MCF 10A (cell line): ENCODE results near the gene TSTD1. TPM values are rescaled to one million over a fixed set of nuclear protein-coding genes. Genes with fewer than 3 reads are reported as not detected.
A peak's percentile ranks its signal among the peaks of the same experiment; 100 is the strongest.
"Not testable (repeated sequence)": the region's sequence is repeated elsewhere in the genome, so short reads cannot be mapped to it uniquely, and the experiment has no call there.

Source experiments
- BruUV-seq: library from RNA; stranded (reverse); fragments of 400-500 nt; replicated peaks from 2 replicates; lab custom pipeline; 2021; lab: Mats Ljungman, UMichigan
- CTCF ChIA-PET: fragments of 300-600 bp; sonication (Branson Sonifier 250); formaldehyde crosslinking; extraction: SDS; loops from one replicate; lab custom pipeline; 2021; ENCODE audit warnings: antibody characterized with exemption, inconsistent platforms; lab: Yijun Ruan, JAX
- POLR2A ChIA-PET: fragments of 300-600, 350-650 bp; sonication (Branson Sonifier 250); formaldehyde crosslinking; extraction: SDS; loops from one replicate; lab custom pipeline; 2020; ENCODE audit warnings: antibody characterized with exemption, inconsistent platforms; lab: Yijun Ruan, JAX
- DNase-seq: peaks from one replicate; pipeline ENCODE4 v3.0.0-alpha.2; 2018; ENCODE audit not compliant: unreplicated experiment
- H3K27ac Mint-ChIP-seq: one replicate; pipeline ENCODE4 v1.8.0; 2022; ENCODE audit warnings: mild to moderate bottlenecking, low read depth, mixed read lengths; ENCODE audit not compliant: unreplicated experiment
- H3K27me3 Mint-ChIP-seq: one replicate; pipeline ENCODE4 v1.8.0; 2022; ENCODE audit warnings: mixed read lengths; ENCODE audit not compliant: insufficient read depth, unreplicated experiment
- H3K36me3 Mint-ChIP-seq: one replicate; pipeline ENCODE4 v1.8.0; 2022; ENCODE audit warnings: mild to moderate bottlenecking, moderate library complexity, mixed read lengths; ENCODE audit not compliant: insufficient read depth, unreplicated experiment
- H3K4me1 Mint-ChIP-seq: one replicate; pipeline ENCODE4 v1.8.0; 2022; ENCODE audit warnings: mixed read lengths; ENCODE audit not compliant: insufficient read depth, unreplicated experiment
- H3K4me3 Mint-ChIP-seq: one replicate; pipeline ENCODE4 v1.8.0; 2022; ENCODE audit warnings: mild to moderate bottlenecking, moderate library complexity, mixed read lengths; ENCODE audit not compliant: unreplicated experiment
- H3K9me3 Mint-ChIP-seq: one replicate; pipeline ENCODE4 v1.8.0; 2022; ENCODE audit warnings: mixed read lengths; ENCODE audit not compliant: unreplicated experiment
- CTCF ChIP-seq: fragments of 200-600 bp; IDR thresholded peaks from one replicate; pipeline ENCODE4 v1.8.0; 2022; ENCODE audit warnings: antibody characterized with exemption, mild to moderate bottlenecking; ENCODE audit not compliant: unreplicated experiment
- intact Hi-C: fragments of 100-400 bp; cut with micrococcal nuclease; formaldehyde crosslinking; loops from 2 replicates; pipeline ENCODE4 v1.14.1; 2022
- total RNA-seq: library from RNA; stranded (reverse); gene quantifications from 2 replicates; pipeline ENCODE4 v1.2.3, GENCODE V29; 2022

TSTD1 gene
- total RNA-seq, 1 experiment from 2014 or later = 35.2 TPM

GRCh38 chr1:161021165-161021969 is 17.4 kb downstream of the TSTD1 start:
- intact Hi-C loops = loop anchor here (2.0 kb wide), 1 partner anchor 25 kb away; no protein-coding TSS in a partner anchor
- H3K4me1 Mint-ChIP-seq = peaks cover 47% of the 10 kb centered on the region
- BruUV-seq = TSS peak; percentile 71
- no peak for TF ChIP-seq CTCF
- H3K4me3 Mint-ChIP-seq = peak overlapping the region; percentile 80
- POLR2A ChIA-PET = interaction anchor here (0.6 to 5.9 kb wide), 61 partner anchors 11 to 1772 kb away, joined by 3 to 371 read pairs (median 6); partner anchors contain the start of genes B4GALT3, DCAF8, DEDD and DUSP12
- H3K36me3 Mint-ChIP-seq = no peaks in the 10 kb centered on the region
- peak overlapping the region; percentile 94 for H3K27ac Mint-ChIP-seq
- DNase-seq = peak; percentile 99
- CTCF ChIA-PET = interaction anchor here (0.6 to 5.7 kb wide), 22 partner anchors 9 to 340 kb away, joined by 3 to 58 read pairs (median 4); partner anchors contain the start of genes KLHDC9, NR1I3 and USF1
- H3K9me3 Mint-ChIP-seq = peaks cover 8% of the 10 kb centered on the region
- H3K27me3 Mint-ChIP-seq = no peaks in the 10 kb centered on the region

GRCh38 chr1:161020509-161021164 is 18.1 kb downstream of the TSTD1 start, which contains the start of gene F11R:
Gene F11R, minus strand, starts transcription at chr1:161021152. Its CDS starts 79 bp downstream, at chr1:161021073.
- ChIA-PET POLR2A (interaction anchor here (0.5 to 5.9 kb wide), 66 partner anchors 10 to 1771 kb away, joined by 3 to 371 read pairs (median 5); partner anchors contain the start of genes B4GALT3, DEDD, DUSP12 and ITLN2), CTCF (interaction anchor here (0.6 to 5.7 kb wide), 13 partner anchors 8 to 340 kb away, joined by 3 to 58 read pairs (median 6); partner anchors contain the start of genes KLHDC9 and USF1)
- no peaks in the 10 kb centered on the region for H3K36me3 Mint-ChIP-seq
- peak within 1 kb of the TSS; percentile 80 for H3K4me3 Mint-ChIP-seq
- DNase-seq = peak; percentile 85
- H3K4me1 Mint-ChIP-seq = peaks cover 48% of the 10 kb centered on the region
- H3K27me3 Mint-ChIP-seq = no peaks in the 10 kb centered on the region
- intact Hi-C loops = loop anchor here (2.0 kb wide), 1 partner anchor 24 kb away; no protein-coding TSS in a partner anchor
- peak; percentile 21 for TF ChIP-seq CTCF
- H3K27ac Mint-ChIP-seq = peak within 1 kb of the TSS; percentile 94
- BruUV-seq = TSS peak; percentile 56
- H3K9me3 Mint-ChIP-seq = peaks cover 8% of the 10 kb centered on the region

- no peak for TF ChIP-seq CTCF
- no peaks in the 10 kb centered on the region for H3K36me3 Mint-ChIP-seq
- intact Hi-C loops = loop anchor here (2.0 kb wide), 1 partner anchor 23 kb away; no protein-coding TSS in a partner anchor
- no peaks in the 10 kb centered on the region for H3K27me3 Mint-ChIP-seq
- peaks cover 8% of the 10 kb centered on the region for H3K9me3 Mint-ChIP-seq
- H3K4me3 Mint-ChIP-seq = peak overlapping the region; percentile 80
- ChIA-PET POLR2A (interaction anchor here (0.5 to 5.9 kb wide), 56 partner anchors 9 to 1121 kb away, joined by 3 to 371 read pairs (median 7); partner anchors contain the start of genes B4GALT3, DEDD, DUSP12 and ITLN2), CTCF (interaction anchor here (1.2 to 5.7 kb wide), 11 partner anchors 7 to 78 kb away, joined by 3 to 58 read pairs (median 11); partner anchors contain the start of genes KLHDC9 and USF1)
- peaks cover 48% of the 10 kb centered on the region for H3K4me1 Mint-ChIP-seq
- BruUV-seq = no TSS peak
- peak; percentile 87 for DNase-seq
- H3K27ac Mint-ChIP-seq = peak overlapping the region; percentile 94
These were observed 18.8 kb downstream of the TSTD1 start for GRCh38 chr1:161019751-161020495.

- H3K27me3 Mint-ChIP-seq, H3K36me3 Mint-ChIP-seq, BruUV-seq, H3K9me3 Mint-ChIP-seq, DNase-seq, intact Hi-C loops: not testable (repeated sequence)
- peaks cover 50% of the 10 kb centered on the region for H3K4me1 Mint-ChIP-seq
- POLR2A ChIA-PET = interaction anchor here (0.7 to 5.9 kb wide), 14 partner anchors 9 to 1232 kb away, joined by 3 to 371 read pairs (median 52); partner anchors contain the start of genes DEDD, ITLN2, NIT1 and PFDN2
- peak overlapping the region; percentile 94 for H3K27ac Mint-ChIP-seq
- H3K4me3 Mint-ChIP-seq = peak overlapping the region; percentile 80
- CTCF ChIA-PET = interaction anchor here (0.7 to 5.7 kb wide), 14 partner anchors 20 to 207 kb away, joined by 3 to 58 read pairs (median 5); partner anchors contain the start of genes PPOX and TSTD1
These were observed 19.6 kb downstream of the TSTD1 start for GRCh38 chr1:161019111-161019660.
